Measurements from ENCODE around the gene TMPRSS3. TPM values are rescaled to one million over a fixed set of nuclear protein-coding genes. Genes with fewer than 3 reads are reported as not detected.

TMPRSS3 gene
- total and polyA plus RNA-seq, 9 of the 15 experiments (the other 6 are each of a cell fraction or from before 2014, with no cell fraction given) = 0.07 TPM; not detected in 8

DNA sequence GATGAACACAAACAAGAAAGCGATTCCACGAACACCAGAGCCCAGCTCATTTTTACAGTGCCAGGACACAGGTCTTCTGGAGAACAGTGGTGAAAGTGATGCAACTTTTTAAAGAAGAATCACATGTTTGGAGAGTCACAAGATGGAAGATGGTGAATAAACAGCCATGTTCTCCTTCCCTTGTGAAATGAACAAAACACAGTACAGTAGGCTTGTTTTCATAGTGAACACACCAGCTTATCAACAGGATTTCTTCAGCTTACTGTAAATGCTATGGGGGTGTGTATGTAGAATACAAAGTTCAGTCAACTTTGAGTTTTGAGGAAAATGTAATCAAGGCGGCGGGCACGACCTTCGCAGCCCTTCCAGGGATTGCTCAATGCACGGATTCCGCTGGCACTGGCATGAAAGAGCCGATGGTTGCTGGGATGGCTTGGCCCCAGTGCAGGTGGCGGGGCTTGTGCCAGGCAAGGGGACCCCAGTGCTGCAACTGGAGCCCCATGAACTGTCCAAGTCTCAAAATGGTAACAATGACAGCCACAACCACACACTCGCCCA is 9.7 kb downstream of the TMPRSS3 start (continued):
- TF ChIP-seq ZNF518B (CRISPR knock-in tag; IDR thresholded peaks at IDR 0.05) (no peak), ATF3 (IDR thresholded peaks at IDR 0.05) (peak; percentile 41), ATF3 (CRISPR knock-in tag; conservative IDR thresholded peaks at IDR 0.05) (no peak), CEBPB (tag; IDR thresholded peaks at IDR 0.05) (peak; percentile 46), REST (IDR thresholded peaks at IDR 0.05; ENCODE audit: borderline replicate concordance) (no peak), REST (CRISPR knock-in tag; IDR thresholded peaks at IDR 0.05; ENCODE audit: low read depth) (no peak), ZKSCAN8 (CRISPR knock-in tag; IDR thresholded peaks at IDR 0.05) (no peak)
